ENCODE results near the gene USP24. TPM values are rescaled to one million over a fixed set of nuclear protein-coding genes. Genes with fewer than 3 reads are reported as not detected.

Gene USP24
- total and polyA plus RNA-seq, 3 donors from 2014 or later, result 20.2 to 50.9 (median 50.3) TPM

GRCh38 chr1:55040933-55041494 lies 174.2 kb downstream of the USP24 start:
- no peak overlapping the region for H3K4me3 ChIP-seq
- TF ChIP-seq CTCF (IDR thresholded peaks at IDR 0.05), result no peak
- TF ChIP-seq POLR2A (IDR thresholded peaks at IDR 0.05), result no peak
- intact Hi-C loops (cut with DNase I; ENCODE audit: low total_unique reads), result no loop called here

GRCh38 chr1:55040083-55040932 lies 174.9 kb downstream of the USP24 start:
- Histone ChIP-seq H3K27ac (no peak overlapping the region), H3K9me3 (no peaks in the 10 kb centered on the region), H3K4me3 (peak overlapping the region in 1 of 2 donors; percentile 37), H3K27me3 (no peaks in the 10 kb centered on the region), H3K4me1 (peaks cover 9% of the 10 kb centered on the region), H3K36me3 (ENCODE audit: low read depth, missing control alignments) (no peaks in the 10 kb centered on the region)
- intact Hi-C loops (cut with DNase I; ENCODE audit: low total_unique reads), result no loop called here
- 9 to 13% methylated on average over 18 to 49 of the region's 49 CpGs for WGBS, 2 donors
- DNase-seq, result no peak
- no peak for TF ChIP-seq POLR2A (IDR thresholded peaks at IDR 0.05)

More at GRCh38 chr1:55040933-55041494, 174.2 kb downstream of the USP24 start:
- Histone ChIP-seq H3K27ac (no peak overlapping the region), H3K9me3 (no peaks in the 10 kb centered on the region), H3K4me1 (peaks cover 9% of the 10 kb centered on the region), H3K27me3 (no peaks in the 10 kb centered on the region), H3K36me3 (ENCODE audit: low read depth, missing control alignments) (no peaks in the 10 kb centered on the region)
- DNase-seq, result no peak
- 40 to 60% methylated on average over 5 of the region's 5 CpGs for WGBS, 2 donors

DNA sequence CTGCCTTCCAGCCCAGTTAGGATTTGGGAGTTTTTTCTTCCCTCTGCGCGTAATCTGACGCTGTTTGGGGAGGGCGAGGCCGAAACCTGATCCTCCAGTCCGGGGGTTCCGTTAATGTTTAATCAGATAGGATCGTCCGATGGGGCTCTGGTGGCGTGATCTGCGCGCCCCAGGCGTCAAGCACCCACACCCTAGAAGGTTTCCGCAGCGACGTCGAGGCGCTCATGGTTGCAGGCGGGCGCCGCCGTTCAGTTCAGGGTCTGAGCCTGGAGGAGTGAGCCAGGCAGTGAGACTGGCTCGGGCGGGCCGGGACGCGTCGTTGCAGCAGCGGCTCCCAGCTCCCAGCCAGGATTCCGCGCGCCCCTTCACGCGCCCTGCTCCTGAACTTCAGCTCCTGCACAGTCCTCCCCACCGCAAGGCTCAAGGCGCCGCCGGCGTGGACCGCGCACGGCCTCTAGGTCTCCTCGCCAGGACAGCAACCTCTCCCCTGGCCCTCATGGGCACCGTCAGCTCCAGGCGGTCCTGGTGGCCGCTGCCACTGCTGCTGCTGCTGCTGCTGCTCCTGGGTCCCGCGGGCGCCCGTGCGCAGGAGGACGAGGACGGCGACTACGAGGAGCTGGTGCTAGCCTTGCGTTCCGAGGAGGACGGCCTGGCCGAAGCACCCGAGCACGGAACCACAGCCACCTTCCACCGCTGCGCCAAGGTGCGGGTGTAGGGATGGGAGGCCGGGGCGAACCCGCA lies 175.7 kb downstream of the USP24 start, which contains the start of gene PCSK9:
TSS of gene PCSK9 (plus strand) at position 207 of the 741 bp plus-strand sequence. CDS start at position 497, 290 bp downstream.
- no peaks in the 10 kb centered on the region for H3K36me3 ChIP-seq (ENCODE audit: low read depth, missing control alignments)
- peak within 1 kb of the TSS in 1 of 2 donors; percentile 37 for H3K4me3 ChIP-seq
- DNase-seq, result peak; percentile 33
- H3K9me3 ChIP-seq, result no peaks in the 10 kb centered on the region
- WGBS, 2 donors, result 1 to 3% methylated on average over 8 to 66 of the region's 67 CpGs
- TF ChIP-seq POLR2A (IDR thresholded peaks at IDR 0.05) (no peak), CTCF (IDR thresholded peaks at IDR 0.05) (no peak)
- no peaks in the 10 kb centered on the region for H3K27me3 ChIP-seq
- H3K4me1 ChIP-seq, result peaks cover 9% of the 10 kb centered on the region
- intact Hi-C loops (cut with DNase I; ENCODE audit: low total_unique reads), result no loop called here
- H3K27ac ChIP-seq, result no peak within 1 kb of the TSS

DNA sequence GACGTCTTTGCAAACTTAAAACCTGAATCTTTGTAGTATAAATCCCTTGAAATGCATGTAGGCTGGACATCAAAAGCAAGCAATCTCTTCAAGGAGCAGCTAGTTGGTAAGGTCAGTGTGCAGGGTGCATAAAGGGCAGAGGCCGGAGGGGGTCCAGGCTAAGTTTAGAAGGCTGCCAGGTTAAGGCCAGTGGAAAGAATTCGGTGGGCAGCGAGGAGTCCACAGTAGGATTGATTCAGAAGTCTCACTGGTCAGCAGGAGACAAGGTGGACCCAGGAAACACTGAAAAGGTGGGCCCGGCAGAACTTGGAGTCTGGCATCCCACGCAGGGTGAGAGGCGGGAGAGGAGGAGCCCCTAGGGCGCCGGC lies 176.2 kb downstream of the USP24 start:
- intact Hi-C loops (cut with DNase I; ENCODE audit: low total_unique reads), result no loop called here
- DNase-seq, result no peak
- WGBS, 2 donors, result 25 to 30% methylated on average over 9 of the region's 9 CpGs
- Histone ChIP-seq H3K4me1 (peaks cover 9% of the 10 kb centered on the region), H3K9me3 (no peaks in the 10 kb centered on the region), H3K27ac (no peak overlapping the region), H3K27me3 (no peaks in the 10 kb centered on the region), H3K36me3 (ENCODE audit: low read depth, missing control alignments) (no peaks in the 10 kb centered on the region), H3K4me3 (peak overlapping the region in 1 of 2 donors; percentile 37)
- TF ChIP-seq POLR2A (IDR thresholded peaks at IDR 0.05) (no peak), CTCF (IDR thresholded peaks at IDR 0.05) (no peak)

DNA sequence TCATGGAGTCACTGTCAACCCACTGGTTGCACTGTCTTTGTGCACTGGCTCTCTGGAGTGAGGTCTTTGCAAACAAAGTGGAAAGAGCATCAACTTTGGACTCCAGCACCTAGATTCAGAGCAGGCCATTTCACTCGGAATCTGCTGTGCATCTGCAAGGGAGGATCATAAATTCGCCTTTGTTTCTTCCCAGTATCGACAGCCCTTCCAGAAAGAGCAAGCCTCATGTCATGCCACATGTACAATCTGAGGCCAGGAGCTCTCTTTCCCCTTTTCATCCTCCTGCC lies 176.7 kb downstream of the USP24 start:
- Histone ChIP-seq H3K4me3 (no peak overlapping the region), H3K4me1 (peaks cover 9% of the 10 kb centered on the region), H3K36me3 (ENCODE audit: low read depth, missing control alignments) (no peaks in the 10 kb centered on the region), H3K27ac (no peak overlapping the region), H3K9me3 (no peaks in the 10 kb centered on the region), H3K27me3 (no peaks in the 10 kb centered on the region)
- 65 to 76% methylated on average over 3 of the region's 3 CpGs for WGBS, 2 donors
- TF ChIP-seq CTCF (IDR thresholded peaks at IDR 0.05) (no peak), POLR2A (IDR thresholded peaks at IDR 0.05) (no peak)
- intact Hi-C loops (cut with DNase I; ENCODE audit: low total_unique reads), result no loop called here
- no peak for DNase-seq
